Right lobe of liver (tissue), 6 donors: ENCODE measurements around the gene MAFB. TPM values are rescaled to one million over a fixed set of nuclear protein-coding genes. Genes with fewer than 3 reads are reported as not detected.

ENCODE experiments used
- ATAC-seq, 4 donors: fragments of 200-7000 bp; cut with Tn5 transposase; one replicate each; pipeline ENCODE4 v1.9.1; 2020; ENCODE audit warnings: mild to moderate bottlenecking in 4 of 4, moderate library complexity in 4 of 4
- DNase-seq, 3 donors: peaks; one replicate each; pipeline ENCODE4 v3.0.0-alpha.2; 2020
- H3K27ac ChIP-seq, 3 donors: fragments of 200-600 bp; one replicate each; pipeline ENCODE4 v1.8.0; 2022
- H3K27me3 ChIP-seq, 2 donors: fragments of 200-600 bp; one replicate each; pipeline ENCODE4 v1.8.0; 2022
- H3K36me3 ChIP-seq, 4 donors: fragments of 200-600 bp; sonication (generic) in 1 of 4; one replicate each; pipeline versions ENCODE4 v1.5.1 to v1.8.0; 2017 to 2022; ENCODE audit warnings: control low read depth in 1 of 4
- H3K4me1 ChIP-seq, 4 donors: fragments of 200-600 bp; sonication (generic) in 1 of 4; one replicate each; pipeline versions ENCODE4 v1.5.1 to v1.8.0; 2017 to 2022; ENCODE audit warnings: control low read depth in 1 of 4
- H3K4me3 ChIP-seq, 3 donors: fragments of 200-600 bp; one replicate each; pipeline ENCODE4 v1.8.0; 2022
- H3K9me3 ChIP-seq, 4 donors: fragments of 200-600 bp; sonication (generic) in 1 of 4; one replicate each; pipeline versions ENCODE4 v1.5.1 to v1.8.0; 2017 to 2022; ENCODE audit warnings: control low read depth in 1 of 4
- POLR2A ChIP-seq: fragments of 450-650 bp; IDR thresholded peaks from one replicate; pipeline ENCODE4 v1.6.1; 2017; ENCODE audit warnings: antibody characterized with exemption, mild to moderate bottlenecking
- WGBS: methylation state at CpG from one replicate; pipeline ENCODE4 v1.1.6; 2018; ENCODE audit warnings: low coverage, low lambda C conversion rate; ENCODE audit not compliant: insufficient coverage; ENCODE audit errors: missing lambda C conversion rate; 5-methylcytosine and 5-hydroxymethylcytosine counted together
- intact Hi-C, 2 donors: fragments of 100-400 bp; cut with DNase I; formaldehyde crosslinking; loops; one replicate each; pipeline versions ENCODE4 v1.11.2 to v1.14.1; 2022
- total RNA-seq, 6 experiments: library from RNA; depleted of rRNA in 2 of 6; stranded (reverse); fragments of >200 nt in 2 of 6; fragmentation: NEBNext Ultra II Directional in 3 of 6; extraction: Animal tissue kit (Norgen Biotek cat#: 25700) in 3 of 6; gene quantifications; one replicate each; pipeline versions ENCODE4 v1.1.0 to v1.2.4, GENCODE V29; 2016 to 2023
- TF ChIP-seq, protein P1 (sequence below), 4 donors: fragments of 200-600 bp in 3 of 4; fragments of 450-650 bp in 1 of 4; IDR thresholded peaks; one replicate each; pipeline versions ENCODE4 v1.5.1 to v1.8.0; 2016 to 2022; ENCODE audit warnings: antibody characterized with exemption in 4 of 4, mild to moderate bottlenecking in 2 of 4
- donor health status: DM: no; HTN: yes; CAD: no.
- donor health status: DM: no; HTN: no; CAD: no.
- donor health status: DM: no; HTN: no; CAD: no.
- donor health status: DM: no; HTN: yes; CAD: no.
- donor health status: DM: no; HTN: yes; CAD: no.

Gene MAFB
- total RNA-seq, 6 experiments from 2014 or later: 16.6 to 32.3 (median 22.5) TPM

DNA sequence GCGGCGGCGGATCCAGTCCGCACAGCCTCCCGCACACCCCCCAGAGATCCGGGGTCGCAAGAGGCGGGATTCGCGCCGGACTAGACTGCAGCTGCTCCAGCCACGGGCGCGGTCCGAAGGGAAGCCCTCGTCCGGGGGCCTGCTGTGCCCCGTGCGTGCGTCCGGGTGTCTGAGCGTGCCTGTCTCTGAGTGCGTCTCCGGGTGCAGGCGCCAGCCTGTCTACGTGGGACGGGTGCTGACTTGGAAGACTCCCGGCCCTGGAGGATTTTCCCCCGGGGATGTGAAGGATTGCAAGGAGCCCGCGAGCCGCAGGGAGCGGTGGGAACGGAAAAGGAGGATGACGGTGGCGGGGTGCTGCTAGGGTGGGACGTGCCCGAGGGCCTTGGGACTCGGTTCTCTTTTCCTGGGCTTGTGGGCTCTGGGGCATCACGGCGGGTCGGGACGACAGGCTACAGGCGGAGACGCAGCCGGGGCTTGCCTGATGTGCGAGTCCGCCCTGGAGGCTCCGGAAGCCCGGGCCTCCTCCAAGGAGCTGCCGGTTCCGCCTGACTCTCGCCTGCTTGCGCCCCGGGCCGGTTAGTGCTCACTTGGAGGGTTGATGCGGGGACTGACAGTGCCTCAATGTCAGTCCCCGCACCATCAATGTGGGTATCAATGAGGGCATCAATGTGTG is 5.7 kb downstream of the MAFB start:
- peak overlapping the region; percentile 26 to 87 (median 46) for H3K4me3 ChIP-seq
- TF ChIP-seq POLR2A: peak; percentile 14
- TF ChIP-seq, protein P1, sequence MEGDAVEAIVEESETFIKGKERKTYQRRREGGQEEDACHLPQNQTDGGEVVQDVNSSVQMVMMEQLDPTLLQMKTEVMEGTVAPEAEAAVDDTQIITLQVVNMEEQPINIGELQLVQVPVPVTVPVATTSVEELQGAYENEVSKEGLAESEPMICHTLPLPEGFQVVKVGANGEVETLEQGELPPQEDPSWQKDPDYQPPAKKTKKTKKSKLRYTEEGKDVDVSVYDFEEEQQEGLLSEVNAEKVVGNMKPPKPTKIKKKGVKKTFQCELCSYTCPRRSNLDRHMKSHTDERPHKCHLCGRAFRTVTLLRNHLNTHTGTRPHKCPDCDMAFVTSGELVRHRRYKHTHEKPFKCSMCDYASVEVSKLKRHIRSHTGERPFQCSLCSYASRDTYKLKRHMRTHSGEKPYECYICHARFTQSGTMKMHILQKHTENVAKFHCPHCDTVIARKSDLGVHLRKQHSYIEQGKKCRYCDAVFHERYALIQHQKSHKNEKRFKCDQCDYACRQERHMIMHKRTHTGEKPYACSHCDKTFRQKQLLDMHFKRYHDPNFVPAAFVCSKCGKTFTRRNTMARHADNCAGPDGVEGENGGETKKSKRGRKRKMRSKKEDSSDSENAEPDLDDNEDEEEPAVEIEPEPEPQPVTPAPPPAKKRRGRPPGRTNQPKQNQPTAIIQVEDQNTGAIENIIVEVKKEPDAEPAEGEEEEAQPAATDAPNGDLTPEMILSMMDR (IDR thresholded peaks at IDR 0.05): no peak
- WGBS: 0% methylated on average over 3 of the region's 58 CpGs
- no peaks in the 10 kb centered on the region for H3K9me3 ChIP-seq
- peaks cover 0 to 5% (median 0%) of the 10 kb centered on the region in 4 donors for H3K36me3 ChIP-seq
- DNase-seq (peak; percentile 54 to 68 (median 62)), ATAC-seq (peak; percentile 7 to 26 (median 14))
- no peaks in the 10 kb centered on the region for H3K27me3 ChIP-seq
- H3K4me1 ChIP-seq: peaks cover 0 to 40% (median 19%) of the 10 kb centered on the region in 4 donors
- intact Hi-C loops: loop anchor here in 1 of 2 donors (10.0 kb wide), 2 partner anchors 129 to 419 kb away; no protein-coding TSS in a partner anchor
- H3K27ac ChIP-seq: peak overlapping the region; percentile 61 to 96 (median 90)

DNA sequence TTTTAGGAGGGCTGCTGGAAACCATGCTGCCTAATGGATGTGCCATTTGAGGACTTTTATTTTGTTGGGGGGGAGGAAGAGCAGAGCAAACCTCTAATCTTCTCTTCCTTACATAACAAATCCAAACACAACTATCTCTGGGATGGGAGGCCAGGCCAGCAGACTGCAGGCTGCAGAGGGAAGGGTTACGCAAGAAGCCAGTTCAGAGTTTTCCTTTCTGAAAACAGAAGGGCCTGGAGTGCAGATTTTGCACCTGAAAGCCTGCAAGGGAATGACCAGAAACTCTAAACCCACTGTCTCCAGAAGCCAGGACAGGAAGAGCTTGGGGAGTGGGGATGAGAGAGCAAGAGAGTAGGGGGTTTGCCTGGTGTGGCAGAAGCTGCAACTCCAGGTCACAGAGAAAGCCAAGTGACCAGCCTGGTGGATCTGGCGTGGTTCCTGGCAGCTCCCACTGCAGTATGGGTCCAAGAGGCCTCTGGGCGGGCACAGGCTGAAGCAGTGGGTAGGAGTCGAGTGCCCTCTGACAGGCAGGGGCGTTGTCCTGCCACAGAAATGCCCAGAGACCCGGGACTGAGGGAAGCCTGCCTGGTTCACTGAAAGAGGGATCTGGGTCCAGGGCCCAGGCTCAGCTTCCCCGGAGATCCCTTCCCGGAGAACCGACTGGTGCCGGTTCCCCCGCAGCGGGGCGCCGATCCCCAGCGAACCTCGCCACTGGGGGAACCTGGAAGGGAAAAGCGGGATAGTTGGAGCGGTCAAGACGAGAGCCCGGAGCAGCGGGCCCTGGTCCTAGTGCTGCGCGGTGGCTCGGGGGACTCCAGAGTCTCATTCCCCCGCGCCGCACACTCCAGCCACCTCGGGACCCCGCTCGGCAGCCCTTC is 6.7 kb downstream of the MAFB start:
- Histone ChIP-seq H3K36me3 (peaks cover 0 to 5% (median 0%) of the 10 kb centered on the region in 4 donors), H3K9me3 (no peaks in the 10 kb centered on the region), H3K27ac (peak overlapping the region; percentile 61 to 96 (median 90)), H3K4me3 (peak overlapping the region; percentile 26 to 87 (median 46)), H3K27me3 (no peaks in the 10 kb centered on the region), H3K4me1 (peaks cover 0 to 45% (median 19%) of the 10 kb centered on the region in 4 donors)
- peak; percentile 66 to 92 (median 85) for DNase-seq
- intact Hi-C loops: loop anchor here in 1 of 2 donors (10.0 kb wide), 2 partner anchors 128 to 418 kb away; no protein-coding TSS in a partner anchor
- peak; percentile 53 for TF ChIP-seq POLR2A
- TF ChIP-seq, protein P1 (IDR thresholded peaks at IDR 0.05): no peak
- WGBS: 13% methylated on average over 24 of the region's 30 CpGs
- peak; percentile 57 to 77 (median 72) for ATAC-seq

DNA sequence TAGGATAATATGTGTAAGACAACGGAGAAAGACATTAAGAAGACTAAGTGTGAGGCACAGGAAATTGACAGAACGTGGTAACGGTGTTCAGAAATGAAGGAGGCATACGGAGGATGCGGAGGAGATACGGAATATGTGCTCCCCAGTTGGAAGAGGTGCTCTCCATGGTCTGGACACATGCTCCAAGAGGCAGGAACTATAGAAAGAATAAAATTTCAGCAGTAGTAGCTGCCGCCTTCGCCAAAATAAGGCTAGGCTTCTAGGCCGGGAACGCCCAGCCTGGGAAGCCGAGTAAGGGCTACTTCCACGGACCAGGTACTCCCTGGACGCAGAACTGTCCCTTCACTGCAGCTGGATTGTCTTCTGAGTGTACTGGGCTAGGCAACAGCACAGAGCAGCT is 7.4 kb downstream of the MAFB start:
- Histone ChIP-seq H3K27ac (peak overlapping the region in 2 of 3 donors; percentile 90 to 96), H3K9me3 (no peaks in the 10 kb centered on the region), H3K36me3 (peaks cover 0 to 5% (median 0%) of the 10 kb centered on the region in 4 donors), H3K4me1 (peaks cover 0 to 45% (median 19%) of the 10 kb centered on the region in 4 donors), H3K27me3 (no peaks in the 10 kb centered on the region), H3K4me3 (no peak overlapping the region)
- intact Hi-C loops: loop anchor here in 1 of 2 donors (10.0 kb wide), 2 partner anchors 127 to 417 kb away; no protein-coding TSS in a partner anchor
- WGBS: 86% methylated on average over 11 of the region's 13 CpGs
- DNase-seq: no peak
- no peak for TF ChIP-seq POLR2A
- TF ChIP-seq, protein P1 (IDR thresholded peaks at IDR 0.05): no peak
- ATAC-seq: no peak

DNA sequence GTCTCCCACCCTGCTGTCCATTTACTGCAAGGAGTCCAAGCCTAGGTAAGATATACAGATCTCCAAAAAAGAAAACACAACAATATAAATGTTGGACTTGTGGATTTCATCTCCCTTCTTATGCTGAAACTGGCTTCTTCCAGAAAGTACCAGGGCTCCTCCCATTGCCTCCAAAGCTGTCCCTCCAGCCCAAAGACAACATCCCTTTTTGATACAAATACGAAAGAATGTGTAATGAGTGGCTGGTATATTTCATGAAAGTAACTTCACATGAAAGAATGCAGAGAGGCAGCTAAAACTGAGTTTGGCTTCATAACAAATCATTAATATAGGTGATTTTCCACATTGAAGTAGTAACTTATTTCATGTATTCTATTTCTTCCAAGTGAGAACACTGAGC is 7.9 kb downstream of the MAFB start:
- 65% methylated on average over 1 of the region's 1 CpG for WGBS
- intact Hi-C loops: loop anchor here in 1 of 2 donors (10.0 kb wide), 2 partner anchors 126 to 416 kb away; no protein-coding TSS in a partner anchor
- Histone ChIP-seq H3K4me1 (peaks cover 0 to 48% (median 21%) of the 10 kb centered on the region in 4 donors), H3K9me3 (no peaks in the 10 kb centered on the region), H3K27ac (no peak overlapping the region), H3K36me3 (peaks cover 0 to 5% (median 0%) of the 10 kb centered on the region in 4 donors), H3K27me3 (no peaks in the 10 kb centered on the region), H3K4me3 (no peak overlapping the region)
- no peak for DNase-seq
- no peak for ATAC-seq
- TF ChIP-seq, protein P1 (IDR thresholded peaks at IDR 0.05): no peak
- no peak for TF ChIP-seq POLR2A
